HG03095 (cell line): ENCODE data around the gene SLC16A13.

Experiments
- ATAC-seq: cut with Tn5 transposase; IDR thresholded peaks from one replicate; pipeline ENCODE4 v1.9.1; 2021; ENCODE audit warnings: moderate library complexity; ENCODE audit not compliant: unreplicated experiment

Gene SLC16A13

DNA sequence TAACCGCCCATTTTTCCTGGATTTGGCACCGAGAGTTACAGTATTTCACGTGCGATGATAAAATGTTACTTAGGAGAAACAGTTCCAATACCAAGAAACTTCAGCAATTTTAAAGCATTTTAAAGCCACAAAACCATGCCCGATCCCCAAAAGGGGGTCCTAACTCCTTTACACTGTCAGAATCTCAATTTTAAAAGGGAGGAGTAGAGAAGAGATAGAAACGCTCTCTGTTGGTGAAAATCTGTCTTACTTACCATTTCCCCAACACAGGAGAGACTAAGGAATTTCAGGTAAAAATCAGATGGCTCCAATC is 23.9 kb upstream of the SLC16A13 start:
- ATAC-seq: no peak

DNA sequence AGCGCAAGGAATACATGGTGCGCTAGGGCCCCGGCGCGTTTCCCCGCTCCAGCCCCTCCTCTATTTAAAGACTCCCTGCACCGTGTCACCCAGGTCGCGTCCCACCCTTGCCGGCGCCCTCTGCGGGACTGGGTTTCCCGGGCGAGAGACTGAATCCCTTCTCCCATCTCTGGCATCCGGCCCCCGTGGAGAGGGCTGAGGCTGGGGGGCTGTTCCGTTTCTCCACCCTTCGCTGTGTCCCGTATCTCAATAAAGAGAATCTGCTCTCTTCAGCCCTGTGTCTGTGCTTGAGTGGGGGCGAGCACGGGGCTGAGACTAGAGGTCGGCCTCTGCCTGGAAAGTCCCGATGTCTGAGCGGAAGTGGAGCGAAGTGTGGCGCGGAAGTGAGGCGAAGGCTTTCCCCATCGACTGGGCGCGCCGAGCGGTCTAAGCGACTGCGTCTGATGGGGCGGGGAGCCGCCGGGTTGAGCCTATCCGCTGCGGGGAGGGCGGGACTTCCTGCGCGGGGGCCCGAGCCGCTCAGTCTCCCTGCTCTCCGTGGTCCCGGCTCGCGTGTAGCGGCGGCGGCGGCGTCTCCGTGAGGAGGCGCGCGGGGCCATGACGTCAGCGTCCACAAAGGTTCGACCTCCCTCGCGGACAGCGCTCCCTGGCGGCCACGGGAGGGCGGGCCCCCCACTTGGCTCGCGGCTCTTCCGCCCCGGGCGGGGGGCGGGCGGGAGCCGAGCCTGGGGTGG is 21.4 kb upstream of the SLC16A13 start:
- peak; percentile 65 for ATAC-seq

DNA sequence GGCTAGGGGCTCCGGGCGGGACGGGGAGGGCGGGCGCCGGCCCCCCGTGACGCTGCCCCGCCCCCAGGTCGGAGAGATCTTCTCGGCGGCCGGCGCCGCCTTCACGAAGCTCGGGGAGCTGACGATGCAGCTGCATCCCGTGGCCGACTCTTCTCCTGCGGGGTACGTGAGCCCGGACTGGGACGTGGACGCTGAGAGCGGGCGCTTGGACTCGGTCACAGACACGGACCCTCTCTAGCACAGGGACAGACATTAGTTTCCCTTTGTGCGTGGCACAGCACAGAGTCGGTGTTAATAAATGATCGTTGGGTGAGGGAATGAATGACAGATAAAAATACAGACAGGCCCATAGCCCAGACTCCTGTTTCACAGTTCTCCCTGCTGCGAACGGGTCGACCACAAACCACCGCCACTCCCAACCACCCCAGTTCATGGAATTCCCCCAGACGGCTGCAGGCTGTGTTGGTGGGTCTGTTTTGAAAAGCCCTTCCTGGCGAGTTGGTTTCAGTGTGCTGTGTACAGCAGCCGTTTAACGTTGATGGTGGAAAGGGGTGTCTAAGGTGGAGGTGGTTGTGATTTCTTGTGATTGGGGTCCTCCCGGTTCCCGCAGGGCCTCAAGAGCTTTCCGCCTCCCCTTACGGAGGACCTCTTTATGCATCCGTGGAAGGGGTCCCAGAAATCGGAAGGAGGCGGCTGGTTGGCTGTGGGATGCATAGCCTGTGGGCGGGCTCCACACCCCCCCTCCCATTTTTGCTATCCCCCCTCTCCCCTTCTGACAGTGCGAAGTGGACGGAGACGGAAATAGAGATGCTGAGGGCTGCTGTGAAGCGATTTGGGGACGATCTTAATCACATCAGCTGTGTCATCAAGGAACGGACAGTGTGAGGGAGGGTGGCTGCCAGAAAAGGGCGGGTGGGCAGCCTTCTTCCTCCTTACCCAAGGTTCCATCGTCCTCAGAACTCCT is 20.5 kb upstream of the SLC16A13 start:
- ATAC-seq: peak; percentile 16

DNA sequence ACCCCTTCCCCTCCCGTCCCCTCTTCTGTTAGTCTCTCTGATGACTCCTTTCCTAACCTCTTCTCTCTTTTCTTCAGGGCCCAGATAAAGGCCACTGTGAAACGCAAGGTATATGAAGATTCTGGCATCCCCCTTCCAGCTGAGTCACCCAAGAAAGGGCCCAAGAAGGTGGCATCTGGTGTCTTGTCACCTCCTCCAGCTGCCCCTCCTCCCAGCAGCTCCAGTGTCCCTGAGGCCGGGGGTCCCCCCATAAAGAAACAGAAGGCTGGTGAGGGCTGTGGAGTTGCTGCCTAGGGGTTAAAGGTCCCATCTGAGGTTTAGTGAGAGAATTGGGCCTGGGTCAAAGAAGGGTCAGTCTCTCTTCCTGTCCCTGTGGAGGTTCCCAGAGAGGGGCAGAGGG is 19.4 kb upstream of the SLC16A13 start:
- ATAC-seq: no peak

DNA sequence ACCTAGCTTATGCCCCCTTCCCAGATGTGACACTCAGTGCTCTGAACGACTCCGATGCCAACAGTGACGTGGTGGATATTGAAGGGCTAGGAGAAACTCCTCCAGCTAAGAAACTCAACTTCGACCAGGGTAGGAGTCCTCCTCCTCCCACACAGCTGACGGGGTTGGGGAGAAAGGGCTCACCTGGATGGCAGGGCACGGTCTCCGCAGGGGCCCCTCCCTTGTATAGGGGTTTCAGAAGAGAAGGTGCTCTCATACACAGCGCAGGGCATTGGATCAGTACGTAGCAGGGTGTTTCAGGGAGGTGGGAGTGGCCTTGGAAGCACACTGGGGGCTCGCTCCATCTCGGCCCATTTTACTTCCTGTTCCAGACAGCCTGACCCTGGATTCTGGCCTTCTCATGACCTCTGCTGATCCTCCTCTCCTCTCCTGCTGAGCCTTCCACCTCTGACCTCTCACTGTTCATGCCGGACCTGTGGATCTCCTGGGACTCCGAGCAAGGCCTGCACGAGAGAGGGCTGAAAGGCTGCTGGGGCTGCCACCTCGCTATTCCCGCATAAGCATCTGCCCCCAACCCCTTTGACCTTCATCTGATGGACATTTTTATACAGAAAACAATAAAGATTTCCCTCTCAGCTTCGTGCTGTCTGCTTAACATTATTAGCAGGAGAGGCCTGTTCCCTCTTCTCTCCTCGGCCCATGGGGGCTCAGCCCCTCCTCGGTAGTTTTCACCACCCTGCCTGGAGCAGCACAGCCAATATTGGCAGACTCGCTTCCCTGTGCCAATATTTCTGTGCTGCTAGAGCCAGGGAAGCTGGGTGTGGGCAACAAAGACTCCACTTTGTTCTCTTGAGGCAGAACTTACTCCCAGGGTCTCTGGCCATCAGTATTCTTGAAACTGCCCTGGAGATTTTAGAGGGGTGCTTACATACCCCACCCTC is 18.7 kb upstream of the SLC16A13 start:
- ATAC-seq: no peak

DNA sequence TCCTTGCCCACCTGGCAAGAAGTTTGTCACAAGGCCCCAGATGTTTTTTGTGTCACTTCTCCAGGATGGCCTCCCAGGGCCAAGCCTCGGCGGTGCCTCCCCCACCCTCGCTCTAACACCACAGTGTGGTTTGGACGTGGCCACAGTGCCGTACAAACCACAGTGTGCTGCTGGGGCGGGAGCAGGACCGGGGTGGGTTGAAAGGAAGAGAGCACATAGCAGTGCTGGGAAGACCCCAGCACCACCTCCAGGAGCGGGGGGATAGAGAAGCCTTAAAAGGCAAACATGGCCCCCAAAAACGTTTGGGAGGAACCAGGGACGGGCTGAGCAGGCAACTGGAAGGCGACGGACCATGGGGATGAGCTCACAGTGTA is 18.0 kb upstream of the SLC16A13 start:
- no peak for ATAC-seq

DNA sequence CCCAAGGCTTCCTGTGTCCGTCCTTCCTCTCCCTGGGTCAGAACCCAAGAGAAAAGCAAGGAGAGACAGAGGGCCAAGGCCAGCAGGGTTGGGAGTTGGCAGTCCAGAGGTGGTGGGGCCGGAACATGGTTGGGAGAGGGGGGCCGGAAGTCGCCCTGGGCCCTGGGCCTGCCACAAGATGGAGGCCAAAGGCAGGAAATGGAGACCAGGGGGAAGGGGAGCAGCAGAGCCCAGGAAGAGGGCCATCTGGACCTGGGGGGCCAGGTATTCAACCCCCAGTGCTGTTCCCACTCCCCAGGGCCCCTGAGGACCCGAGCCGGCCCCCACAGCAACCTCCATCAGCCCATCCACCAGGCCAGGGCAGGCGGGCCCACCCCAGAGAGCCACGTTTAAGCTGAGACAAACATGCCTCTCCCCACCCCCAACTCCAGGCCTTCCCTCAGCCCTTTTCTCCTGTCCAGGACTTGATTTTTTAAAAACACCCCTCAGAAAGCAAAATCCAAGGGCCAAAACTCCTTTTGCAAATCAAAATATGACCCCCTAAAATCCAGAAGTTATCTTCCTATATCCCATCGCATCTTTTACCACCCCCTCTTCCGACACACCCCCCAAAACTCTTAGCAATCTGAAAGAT is 17.4 kb upstream of the SLC16A13 start:
- no peak for ATAC-seq

DNA sequence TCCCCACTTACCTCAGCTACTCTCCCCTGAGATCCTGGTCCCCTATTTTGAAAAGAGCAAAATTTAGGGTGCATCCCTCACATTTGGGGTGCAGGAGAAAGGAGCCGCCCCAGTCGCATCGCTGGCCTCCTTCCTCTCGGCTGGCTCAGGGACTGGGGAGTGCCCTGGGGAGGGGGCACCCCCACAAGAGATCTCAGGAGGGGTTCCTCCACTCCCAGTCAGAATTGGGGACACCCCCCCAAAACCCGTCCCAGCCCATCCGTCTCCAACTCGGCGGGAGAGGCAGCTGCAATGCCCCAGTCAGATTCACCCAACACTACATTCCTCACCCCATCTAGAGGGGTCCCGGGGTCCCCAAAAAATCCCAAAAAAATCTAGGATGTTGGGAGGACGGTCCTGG is 16.4 kb upstream of the SLC16A13 start:
- no peak for ATAC-seq

DNA sequence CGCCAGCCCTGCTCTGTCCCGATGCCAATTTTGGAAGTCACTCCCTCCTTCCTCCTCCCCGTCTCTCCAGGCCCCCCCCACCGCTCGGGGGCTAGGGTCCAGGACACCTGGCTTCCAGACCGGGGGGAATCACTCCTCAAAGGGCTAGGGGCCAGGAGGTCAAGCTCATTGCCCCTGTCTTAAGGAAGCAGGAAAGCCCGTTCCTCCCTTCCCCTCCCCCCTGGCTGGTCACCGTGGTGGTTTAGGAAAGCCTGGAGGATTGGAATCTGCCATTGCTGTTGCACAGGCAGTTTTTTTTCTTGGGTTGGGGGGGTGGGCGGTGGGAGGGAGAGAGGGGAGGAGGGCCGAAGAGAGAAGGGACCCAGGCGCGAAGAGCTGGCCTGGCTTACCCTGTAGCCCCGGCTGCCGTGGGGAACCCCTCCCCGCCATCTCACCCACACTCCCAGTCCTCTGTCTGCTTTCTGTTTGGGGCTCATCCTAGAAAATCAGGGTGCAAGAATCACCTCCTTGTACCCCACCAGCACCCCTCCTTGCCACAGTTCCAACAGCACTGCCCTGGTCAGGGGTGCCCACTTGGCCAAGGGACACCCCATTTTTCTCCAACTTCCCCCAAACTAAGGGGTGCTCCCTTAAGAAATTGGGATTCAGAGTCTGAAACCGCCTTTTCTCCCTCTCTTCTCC is 15.8 kb upstream of the SLC16A13 start:
- no peak for ATAC-seq

DNA sequence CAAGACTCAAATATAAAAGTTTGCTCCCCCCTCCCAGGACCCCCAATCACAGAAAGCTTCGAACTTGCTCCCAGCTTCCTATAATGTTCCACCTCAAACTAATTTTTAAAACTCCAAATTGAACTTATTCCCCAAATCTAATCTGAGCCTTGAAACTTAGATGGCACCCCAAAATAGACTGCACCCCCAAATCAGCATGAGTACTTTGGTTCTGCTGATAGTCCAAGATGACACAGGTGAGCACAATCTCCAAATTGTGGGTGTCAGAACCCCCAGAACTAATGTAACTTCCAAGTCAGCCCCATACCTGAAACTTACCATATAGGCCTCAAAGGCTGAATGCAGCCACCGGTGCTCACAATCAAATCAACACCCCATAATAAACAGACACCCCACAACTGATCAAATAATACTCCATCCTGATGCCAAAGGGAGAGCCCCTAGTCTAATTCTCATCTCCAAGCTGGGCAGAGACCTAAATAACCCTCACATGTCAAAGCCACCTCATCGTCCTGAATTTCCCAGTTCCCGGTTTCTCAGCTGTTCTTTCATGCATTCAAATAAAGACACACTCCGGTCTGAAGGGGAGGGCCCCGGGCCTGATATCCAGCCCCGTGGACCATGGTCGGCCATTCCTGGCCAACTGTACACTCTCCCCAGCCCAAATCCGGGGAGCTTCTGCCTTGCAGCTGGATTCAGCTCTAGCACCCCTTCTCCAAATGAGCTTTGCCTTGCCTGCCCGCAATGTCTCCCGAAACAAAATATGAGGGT is 14.7 kb upstream of the SLC16A13 start:
- ATAC-seq: no peak

DNA sequence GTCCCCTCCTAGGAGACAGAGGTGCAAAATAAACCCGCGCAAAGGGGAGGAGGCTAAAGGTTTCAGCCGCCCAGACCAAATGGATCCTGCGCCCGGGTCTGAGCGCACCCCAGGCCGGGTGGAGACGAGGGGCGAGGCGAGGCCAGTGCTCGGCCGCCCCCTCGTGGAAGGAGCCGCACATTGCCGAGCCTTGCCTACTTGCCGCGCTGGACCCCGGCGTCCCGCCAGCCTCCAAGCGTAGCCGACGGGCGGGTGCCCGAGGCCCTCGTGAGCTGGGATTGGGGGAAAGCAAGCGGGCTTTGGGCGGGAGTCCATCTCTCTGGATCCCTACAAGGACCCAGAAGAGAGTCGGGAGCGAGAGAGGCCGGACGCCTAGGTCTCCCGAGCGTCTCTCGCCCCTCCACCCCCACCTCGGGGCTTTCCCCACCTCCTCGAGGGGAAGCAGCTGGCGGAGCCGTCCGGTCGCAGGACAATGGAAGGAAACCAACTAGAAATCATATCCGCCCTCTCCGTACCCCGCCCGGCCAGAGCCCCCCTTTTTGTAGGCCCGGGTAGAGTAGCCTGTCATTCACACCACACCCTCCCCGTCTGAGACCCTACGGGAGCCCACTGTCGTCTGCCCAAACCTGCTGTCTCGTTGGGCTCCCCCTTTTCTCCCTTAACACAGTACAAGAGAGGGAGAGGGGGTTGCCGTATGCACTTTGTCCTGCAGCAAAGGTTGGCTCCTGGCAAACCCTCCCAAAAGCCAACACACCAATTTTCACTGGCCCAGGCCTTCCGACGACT is 13.6 kb upstream of the SLC16A13 start:
- ATAC-seq: peak; percentile 64

DNA sequence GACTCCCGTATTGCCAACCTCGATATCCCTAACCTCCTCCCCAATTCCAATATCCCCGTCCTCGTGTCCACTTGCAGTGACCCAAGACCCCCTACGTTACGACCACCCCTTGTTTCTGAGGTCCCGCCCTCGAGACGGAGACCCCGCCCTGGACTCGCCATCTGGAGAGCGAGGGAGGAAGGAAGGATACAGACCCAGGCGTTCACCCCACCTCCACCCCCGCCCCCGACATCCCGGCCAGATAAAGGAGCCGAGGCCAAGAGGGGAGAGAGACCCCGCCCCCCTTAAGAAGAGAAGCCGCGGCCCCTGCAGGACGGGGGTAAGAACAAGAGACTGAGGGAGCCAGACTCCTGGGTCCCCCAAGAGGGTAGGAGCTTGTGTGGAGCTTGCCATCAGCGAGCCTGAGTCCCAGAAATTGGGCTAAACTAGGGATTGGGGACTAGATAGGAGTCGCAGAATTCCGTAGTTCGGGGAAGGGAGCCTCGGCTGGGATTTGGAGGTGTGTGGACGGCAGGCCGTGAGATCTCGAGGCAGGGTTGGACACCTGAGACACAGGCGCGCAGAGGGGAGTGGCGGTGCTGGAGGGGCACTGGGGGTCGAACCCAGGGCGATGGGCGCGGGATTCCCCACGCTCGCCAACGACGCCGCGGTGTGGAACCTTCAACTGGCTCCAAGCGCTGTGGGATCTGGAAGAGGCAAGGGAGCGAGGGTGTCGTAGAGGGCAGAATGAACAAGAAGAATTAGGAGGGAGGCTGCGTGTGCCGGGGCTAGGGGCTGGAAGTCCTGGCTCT is 12.8 kb upstream of the SLC16A13 start, which contains the start of gene BCL6B:
TSS of gene BCL6B (plus strand) at position 270 of the 791 bp plus-strand sequence. CDS start 622 bp downstream, outside the sequence.
- ATAC-seq: no peak

DNA sequence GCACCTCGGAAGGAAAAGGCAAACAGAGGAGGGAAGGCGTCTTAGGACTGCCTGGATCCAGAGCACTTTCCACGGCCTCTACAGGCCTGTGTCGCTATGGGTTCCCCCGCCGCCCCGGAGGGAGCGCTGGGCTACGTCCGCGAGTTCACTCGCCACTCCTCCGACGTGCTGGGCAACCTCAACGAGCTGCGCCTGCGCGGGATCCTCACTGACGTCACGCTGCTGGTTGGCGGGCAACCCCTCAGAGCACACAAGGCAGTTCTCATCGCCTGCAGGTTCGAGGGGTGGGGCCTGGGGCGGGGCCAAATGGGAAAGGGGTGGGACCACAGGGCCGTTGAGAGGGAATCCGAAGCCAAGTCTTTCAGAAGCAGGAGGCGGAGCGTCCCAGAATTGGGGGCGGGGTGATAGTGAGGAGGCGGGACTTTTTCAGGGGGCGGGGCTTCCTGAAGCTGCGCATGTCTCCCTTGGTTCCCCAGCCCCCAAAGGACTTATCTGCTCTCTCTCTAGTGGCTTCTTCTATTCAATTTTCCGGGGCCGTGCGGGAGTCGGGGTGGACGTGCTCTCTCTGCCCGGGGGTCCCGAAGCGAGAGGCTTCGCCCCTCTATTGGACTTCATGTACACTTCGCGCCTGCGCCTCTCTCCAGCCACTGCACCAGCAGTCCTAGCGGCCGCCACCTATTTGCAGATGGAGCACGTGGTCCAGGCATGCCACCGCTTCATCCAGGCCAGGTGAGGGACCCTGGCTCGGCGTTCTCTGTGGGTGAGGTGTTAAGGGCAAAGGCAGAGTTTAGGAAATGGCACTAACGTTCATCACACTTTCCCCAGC is 12.0 kb upstream of the SLC16A13 start:
- no peak for ATAC-seq

DNA sequence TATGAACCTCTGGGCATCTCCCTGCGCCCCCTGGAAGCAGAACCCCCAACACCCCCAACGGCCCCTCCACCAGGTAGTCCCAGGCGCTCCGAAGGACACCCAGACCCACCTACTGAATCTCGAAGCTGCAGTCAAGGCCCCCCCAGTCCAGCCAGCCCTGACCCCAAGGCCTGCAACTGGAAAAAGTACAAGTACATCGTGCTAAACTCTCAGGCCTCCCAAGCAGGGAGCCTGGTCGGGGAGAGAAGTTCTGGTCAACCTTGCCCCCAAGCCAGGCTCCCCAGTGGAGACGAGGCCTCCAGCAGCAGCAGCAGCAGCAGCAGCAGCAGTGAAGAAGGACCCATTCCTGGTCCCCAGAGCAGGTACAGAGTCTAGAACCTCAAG is 11.4 kb upstream of the SLC16A13 start:
- no peak for ATAC-seq

DNA sequence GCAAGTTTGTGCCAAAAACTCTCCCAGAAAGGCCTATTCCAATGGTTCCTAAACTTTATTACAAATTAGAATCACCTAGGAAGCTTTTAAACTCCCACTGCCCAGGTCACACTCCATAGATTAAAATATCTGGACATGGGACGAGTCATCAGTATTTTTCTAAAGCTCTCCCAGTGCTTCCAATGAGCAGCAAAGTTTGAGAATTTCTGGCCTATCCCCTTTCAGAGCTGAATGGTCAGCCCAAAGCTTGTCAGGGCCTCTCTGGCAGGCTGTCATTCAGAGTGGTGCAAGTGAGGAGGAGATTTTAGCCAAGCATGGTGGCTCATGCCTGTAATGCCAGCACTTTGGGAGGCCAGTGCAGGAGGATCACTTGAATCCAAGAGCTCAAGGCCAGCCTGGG is 10.6 kb upstream of the SLC16A13 start:
- no peak for ATAC-seq

DNA sequence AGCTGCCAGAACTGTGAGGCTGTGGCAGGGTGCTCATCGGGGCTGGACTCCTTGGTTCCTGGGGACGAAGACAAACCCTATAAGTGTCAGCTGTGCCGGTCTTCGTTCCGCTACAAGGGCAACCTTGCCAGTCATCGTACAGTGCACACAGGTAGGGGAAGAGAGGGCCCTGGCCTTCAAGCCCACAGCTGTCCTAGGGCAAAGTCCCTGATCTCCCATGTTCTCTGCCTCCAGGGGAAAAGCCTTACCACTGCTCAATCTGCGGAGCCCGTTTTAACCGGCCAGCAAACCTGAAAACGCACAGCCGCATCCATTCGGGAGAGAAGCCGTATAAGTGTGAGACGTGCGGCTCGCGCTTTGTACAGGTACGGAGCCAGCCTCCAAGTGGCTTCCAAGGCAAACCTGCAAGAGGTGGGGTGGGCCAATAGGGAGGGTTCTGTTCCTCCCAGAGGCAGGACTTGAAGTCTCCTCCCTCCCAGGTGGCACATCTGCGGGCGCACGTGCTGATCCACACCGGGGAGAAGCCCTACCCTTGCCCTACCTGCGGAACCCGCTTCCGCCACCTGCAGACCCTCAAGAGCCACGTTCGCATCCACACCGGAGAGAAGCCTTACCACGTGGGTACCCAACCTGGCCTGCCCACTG is 9.2 kb upstream of the SLC16A13 start:
- ATAC-seq: no peak
